ENCODE results near the gene TECTA.

The TECTA gene

GRCh38 chr11:121100943-121101342, at the start of gene TECTA:
Gene TECTA (plus strand): TSS chr11:121101243. CDS start chr11:121102666, 1,423 bp downstream.
- DNase-seq (ENCODE audit: low read depth in 1 of 2, low spot score in 1 of 2) = no peak

GRCh38 chr11:121053244-121053643, 47.8 kb upstream of the TECTA start:
- no peak for DNase-seq (ENCODE audit: low read depth in 1 of 2, low spot score in 1 of 2)

DNA sequence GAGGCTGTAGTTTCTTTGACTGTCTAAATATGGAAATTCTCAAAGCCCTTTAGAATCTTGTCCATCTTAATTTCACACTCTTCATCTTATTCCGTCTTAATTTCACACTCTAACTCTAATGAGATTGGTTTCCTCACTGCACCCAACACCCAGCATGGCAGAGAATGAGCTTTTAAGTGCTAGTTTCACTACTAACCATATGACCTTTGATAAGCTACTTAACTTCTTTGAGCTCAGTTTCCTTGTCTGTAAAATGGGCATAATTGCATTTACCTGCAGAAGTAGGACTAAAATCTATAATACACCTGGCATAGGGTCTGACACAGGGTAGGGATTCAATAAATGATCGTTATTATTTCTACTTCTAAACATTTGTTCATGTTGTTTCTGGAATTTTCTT, 46.8 kb upstream of the TECTA start:
- DNase-seq (ENCODE audit: low read depth in 1 of 2, low spot score in 1 of 2) = no peak

DNA sequence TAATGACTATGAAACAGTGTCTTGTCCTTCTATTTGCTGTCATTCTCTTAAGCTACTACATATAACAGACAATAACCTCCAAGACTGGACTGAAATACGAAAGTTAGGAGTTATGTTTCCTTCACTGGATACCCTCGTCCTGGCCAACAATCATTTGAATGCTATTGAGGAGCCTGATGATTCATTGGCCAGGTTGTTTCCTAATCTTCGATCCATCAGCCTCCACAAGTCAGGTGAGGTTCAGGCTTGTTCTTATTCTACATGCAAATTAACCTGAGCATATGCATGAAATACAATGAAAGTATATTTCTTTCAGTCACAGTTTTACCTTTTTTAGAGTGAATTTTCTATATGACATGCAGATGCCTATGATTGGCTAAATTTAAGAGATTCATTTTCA, 46.0 kb upstream of the TECTA start:
- DNase-seq (ENCODE audit: low read depth in 1 of 2, low spot score in 1 of 2) = no peak

- no peak for DNase-seq (ENCODE audit: low read depth in 1 of 2, low spot score in 1 of 2)
Measured at GRCh38 chr11:121057922-121058321, 43.1 kb upstream of the TECTA start.

DNA sequence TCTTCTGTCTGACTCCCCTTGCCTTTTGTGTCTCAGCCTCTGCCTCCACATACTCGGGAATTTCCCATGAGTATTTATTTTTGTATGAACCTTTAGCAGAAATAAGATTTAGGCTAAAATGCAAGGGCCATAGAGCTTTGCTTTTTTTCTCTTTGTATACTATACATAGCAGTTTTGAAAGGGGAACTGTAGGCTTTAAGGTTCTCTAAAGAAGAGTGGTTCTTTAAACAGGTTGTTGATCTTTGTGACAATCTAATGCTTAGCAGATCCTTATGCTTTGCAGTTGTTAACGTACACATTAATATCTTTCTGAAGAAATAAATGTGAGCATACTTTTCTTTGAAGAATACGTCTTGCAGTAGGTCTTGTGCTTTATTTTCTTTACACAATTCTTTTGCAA, 42.1 kb upstream of the TECTA start:
- no peak for DNase-seq (ENCODE audit: low read depth in 1 of 2, low spot score in 1 of 2)

DNA sequence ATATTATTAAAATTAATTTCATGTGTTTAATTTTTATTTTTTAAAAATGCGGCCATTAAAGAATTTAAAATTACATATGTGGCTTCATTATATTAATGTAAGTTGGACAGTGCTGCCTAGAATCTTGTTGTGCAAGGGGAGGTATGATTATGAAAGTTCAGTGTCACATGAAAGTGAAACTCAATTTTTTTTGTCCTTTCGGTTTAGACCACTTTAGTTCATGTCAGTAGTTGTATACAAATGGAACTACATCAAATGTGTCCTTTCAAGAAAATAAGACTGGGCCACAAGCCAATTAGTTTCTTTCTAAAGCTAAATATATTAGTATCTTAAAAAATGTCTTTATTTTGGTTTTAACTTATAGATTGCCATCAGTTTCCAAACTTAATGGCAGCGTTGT, 41.4 kb upstream of the TECTA start:
- no peak for DNase-seq (ENCODE audit: low read depth in 1 of 2, low spot score in 1 of 2)

GRCh38 chr11:121063728-121064127, 37.3 kb upstream of the TECTA start:
- no peak for DNase-seq (ENCODE audit: low read depth in 1 of 2, low spot score in 1 of 2)

GRCh38 chr11:121066623-121067022, 34.4 kb upstream of the TECTA start:
- DNase-seq (ENCODE audit: low read depth in 1 of 2, low spot score in 1 of 2) = no peak

DNA sequence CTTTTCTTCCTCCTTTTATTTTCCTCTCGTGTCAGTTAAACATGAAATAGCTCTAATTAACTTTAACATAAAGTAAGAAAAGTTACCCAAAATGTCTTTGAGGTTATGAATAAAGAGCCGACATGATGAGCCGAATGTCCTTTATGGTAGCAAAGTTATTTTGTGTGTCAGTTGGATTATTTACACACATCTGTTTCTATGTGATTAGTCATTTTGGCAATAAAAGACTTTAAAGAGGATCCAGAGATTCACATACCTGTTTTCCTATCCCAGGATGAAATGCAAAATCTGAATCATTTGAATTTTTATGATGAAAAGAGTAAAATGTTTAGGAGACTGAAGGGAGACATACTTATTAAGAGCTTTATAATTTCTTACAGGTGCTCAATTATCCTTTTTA, 34.0 kb upstream of the TECTA start:
- no peak for DNase-seq (ENCODE audit: low read depth in 1 of 2, low spot score in 1 of 2)

DNA sequence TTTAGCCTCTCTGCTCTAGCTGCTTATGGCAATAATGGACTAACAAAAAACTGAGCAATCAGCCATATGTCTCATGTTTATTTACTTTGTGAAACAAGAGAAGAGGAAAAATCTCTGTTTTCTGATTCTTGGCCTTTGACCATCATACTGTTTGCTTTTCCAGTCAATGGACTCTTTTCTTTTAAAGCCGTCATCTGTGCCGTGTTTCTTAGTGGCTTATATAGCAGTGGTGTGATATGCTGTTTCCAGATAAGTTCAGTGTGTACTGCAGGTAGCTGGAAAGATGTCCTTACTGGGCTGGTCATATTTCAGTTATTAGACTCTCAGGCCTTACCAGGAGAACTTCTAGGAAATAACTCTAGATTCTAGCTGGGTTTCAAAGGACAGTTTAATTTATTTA, 33.6 kb upstream of the TECTA start:
- DNase-seq (ENCODE audit: low read depth in 1 of 2, low spot score in 1 of 2) = no peak

DNA sequence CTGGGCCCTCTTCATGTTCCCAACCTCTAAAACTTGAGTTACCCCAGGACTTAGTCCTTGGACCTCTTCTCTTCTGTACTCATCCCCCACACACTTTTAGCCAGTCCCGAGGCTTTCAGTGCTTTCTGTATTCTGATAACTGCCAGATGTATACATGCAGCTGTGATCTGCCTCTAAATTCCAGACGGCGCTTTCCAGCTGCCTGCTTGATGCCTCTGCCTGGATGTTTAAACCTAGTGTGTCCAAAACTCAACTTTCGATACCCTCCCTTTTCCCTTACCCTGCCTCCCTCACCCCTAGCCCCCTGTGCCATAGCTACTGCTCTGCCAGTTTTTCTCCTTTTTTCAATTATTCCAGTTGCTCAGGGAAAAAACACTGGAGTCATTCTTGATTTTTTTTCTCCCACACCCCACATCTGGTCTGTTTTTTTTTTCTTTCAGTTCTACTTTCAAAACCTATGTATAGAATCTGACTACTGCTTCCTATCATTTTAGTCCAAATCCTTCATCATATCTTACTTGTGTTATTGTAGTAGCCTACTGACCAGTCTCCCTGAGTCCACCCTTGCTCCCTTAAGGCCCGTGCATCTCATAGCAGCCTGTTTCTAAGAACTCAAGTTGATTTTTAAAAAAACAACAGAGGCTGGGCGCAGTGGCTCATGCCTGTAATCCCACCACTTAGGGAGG, 32.9 kb upstream of the TECTA start:
- no peak for DNase-seq (ENCODE audit: low read depth in 1 of 2, low spot score in 1 of 2)

GRCh38 chr11:121068787-121069186, 32.3 kb upstream of the TECTA start:
- no peak for DNase-seq (ENCODE audit: low read depth in 1 of 2, low spot score in 1 of 2)

- no peak for DNase-seq (ENCODE audit: low read depth in 1 of 2, low spot score in 1 of 2)
Measured at GRCh38 chr11:121070951-121071845, 29.8 kb upstream of the TECTA start.

DNA sequence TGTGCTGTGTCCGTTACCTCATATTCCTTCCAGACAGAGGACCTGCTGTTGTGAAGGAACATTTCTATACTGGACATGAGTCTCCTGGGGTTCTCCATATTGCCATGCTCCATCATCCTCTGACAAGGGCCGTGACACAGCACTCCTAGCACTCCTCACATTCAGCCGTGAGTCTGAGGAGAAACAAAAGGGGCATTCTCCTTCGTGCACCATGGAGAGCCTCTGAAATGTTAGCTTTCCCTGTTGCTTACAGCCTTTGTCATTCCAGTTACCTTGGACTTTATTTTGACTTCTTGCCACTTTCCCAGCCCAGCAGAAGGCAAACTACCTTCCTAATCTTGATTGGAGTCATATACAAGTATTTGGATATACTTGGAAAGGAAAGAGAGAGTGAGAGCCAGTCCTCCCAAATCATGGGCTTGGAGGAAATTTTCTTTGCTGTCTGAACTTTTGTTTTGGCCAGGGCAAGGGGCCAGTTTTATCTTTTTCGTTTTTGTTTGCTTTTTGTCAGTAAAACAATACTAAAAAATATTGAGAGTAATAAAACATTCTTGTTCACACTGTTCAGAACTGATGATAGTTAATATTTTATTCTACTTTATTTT, 29.1 kb upstream of the TECTA start:
- no peak for DNase-seq (ENCODE audit: low read depth in 1 of 2, low spot score in 1 of 2)

- DNase-seq (ENCODE audit: low read depth in 1 of 2, low spot score in 1 of 2) = no peak
Measured at GRCh38 chr11:121081321-121081720, 19.7 kb upstream of the TECTA start.

- no peak for DNase-seq (ENCODE audit: low read depth in 1 of 2, low spot score in 1 of 2)
Measured at GRCh38 chr11:121082219-121082618, 18.8 kb upstream of the TECTA start.

DNA sequence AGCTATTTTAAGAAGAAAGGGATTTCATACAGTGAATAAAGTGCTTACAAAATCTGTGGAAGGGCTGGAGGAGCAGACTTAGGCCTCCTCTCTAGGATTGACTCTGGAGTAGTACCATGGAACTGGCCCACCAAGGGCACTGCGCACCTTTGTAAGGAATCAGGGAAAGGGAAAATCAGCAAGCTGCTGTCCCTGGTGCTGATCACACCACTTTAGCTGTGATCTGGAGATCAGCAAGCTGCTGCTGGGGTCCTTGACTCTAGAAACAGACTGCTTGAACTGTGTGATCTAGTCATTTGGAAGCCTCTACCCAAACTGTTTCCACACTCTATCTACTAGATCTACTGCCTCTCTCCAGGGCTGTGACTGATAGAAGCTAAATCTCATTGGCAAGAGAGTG, 18.4 kb upstream of the TECTA start:
- DNase-seq (ENCODE audit: low read depth in 1 of 2, low spot score in 1 of 2) = no peak

DNA sequence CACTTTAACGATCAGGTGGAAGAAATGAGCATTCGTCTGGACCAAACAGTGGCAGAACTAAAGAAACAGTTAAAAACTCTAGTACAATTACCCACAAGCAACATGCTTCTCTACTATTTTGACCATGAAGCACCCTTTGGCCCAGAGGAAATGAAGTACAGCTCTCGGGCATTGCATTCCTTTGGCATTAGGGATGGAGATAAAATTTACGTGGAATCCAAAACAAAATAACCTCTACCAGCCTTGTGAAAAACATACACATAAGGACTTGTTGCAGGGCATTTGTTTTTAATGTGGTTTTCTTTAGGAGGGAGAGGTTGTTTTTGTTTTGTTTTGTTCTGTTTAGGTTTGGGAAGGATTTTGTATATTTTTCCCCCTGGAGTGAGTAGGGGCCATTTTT, 14.2 kb upstream of the TECTA start:
- DNase-seq (ENCODE audit: low read depth in 1 of 2, low spot score in 1 of 2) = no peak

GRCh38 chr11:121089566-121089965, 11.5 kb upstream of the TECTA start:
- no peak for DNase-seq (ENCODE audit: low read depth in 1 of 2, low spot score in 1 of 2)

DNA sequence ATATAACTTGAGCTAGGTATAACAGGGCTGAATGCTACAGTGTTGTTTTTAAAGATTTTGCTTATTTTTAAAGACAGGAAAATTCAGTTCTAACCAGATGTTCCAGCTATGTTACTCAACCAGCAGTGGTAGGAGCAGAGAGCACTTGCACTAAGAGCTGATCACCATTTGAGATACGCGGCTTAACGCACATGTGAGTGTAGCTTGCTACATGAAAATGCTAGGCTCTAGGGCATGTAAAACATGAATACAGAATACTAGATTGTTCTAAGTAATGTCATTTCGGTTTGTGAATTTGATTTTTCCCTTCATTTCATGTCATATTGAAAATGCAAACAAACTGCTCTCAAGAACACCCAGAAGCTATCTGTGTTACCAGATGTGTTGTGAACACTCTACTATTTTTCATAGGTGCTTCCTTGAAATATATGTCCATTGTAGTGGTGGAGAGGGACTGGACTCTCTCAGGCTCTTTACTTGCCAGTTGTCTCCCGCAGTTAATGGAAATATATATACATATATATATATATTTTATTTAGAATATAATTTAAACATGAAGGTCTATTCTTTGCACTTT, 10.8 kb upstream of the TECTA start:
- no peak for DNase-seq (ENCODE audit: low read depth in 1 of 2, low spot score in 1 of 2)
